Heart left ventricle (tissue), 16 donors: ENCODE data around the gene ATP6V0A4. TPM values are rescaled to one million over a fixed set of nuclear protein-coding genes. Genes with fewer than 3 reads are reported as not detected.

Source experiments
- ATAC-seq, 4 donors: fragments of 200-7000 bp; cut with Tn5 transposase; one replicate each; pipeline ENCODE4 v1.9.1; 2020 to 2022; ENCODE audit warnings: moderate library complexity in 4 of 4, mild to moderate bottlenecking in 3 of 4, moderate number of reproducible peaks in 1 of 4
- DNase-seq, 5 donors: peaks; one replicate each; pipeline ENCODE4 v3.0.0-alpha.2; 2020
- H3K27ac ChIP-seq, 12 donors: fragments of 200-600 bp; sonication (generic) in 4 of 12; one replicate each; pipeline versions ENCODE4 v1.5.0 to v1.8.0; 2016 to 2022; ENCODE audit warnings: mild to moderate bottlenecking in 2 of 12
- H3K27me3 ChIP-seq, 9 donors: fragments of 200-600 bp; sonication (generic) in 2 of 9; one replicate each; pipeline versions ENCODE4 v1.5.1 to v1.8.0; 2016 to 2022; ENCODE audit warnings: mild to moderate bottlenecking in 3 of 9
- H3K36me3 ChIP-seq, 9 donors: fragments of 200-600 bp; sonication (generic) in 2 of 9; one replicate each; pipeline versions ENCODE4 v1.5.0 to v1.8.0; 2018 to 2022; ENCODE audit warnings: mild to moderate bottlenecking in 2 of 9
- H3K4me1 ChIP-seq, 12 donors: fragments of 200-600 bp; sonication (generic) in 4 of 12; one replicate each; pipeline versions ENCODE4 v1.5.0 to v1.8.0; 2016 to 2022; ENCODE audit warnings: mild to moderate bottlenecking in 3 of 12
- H3K4me3 ChIP-seq, 12 donors: fragments of 200-600 bp; sonication (generic) in 4 of 12; one replicate each; pipeline versions ENCODE4 v1.5.0 to v1.8.0; 2017 to 2022; ENCODE audit warnings: mild to moderate bottlenecking in 9 of 12, moderate library complexity in 4 of 12
- H3K9me3 ChIP-seq, 12 donors: fragments of 200-600 bp; sonication (generic) in 4 of 12; one replicate each; pipeline versions ENCODE4 v1.5.0 to v1.8.0; 2016 to 2022; ENCODE audit warnings: mild to moderate bottlenecking in 1 of 12
- CTCF ChIP-seq, 12 donors: fragments of 200-600 bp; sonication (generic) in 4 of 12; IDR thresholded peaks; one replicate each; pipeline versions ENCODE4 v1.5.0 to v1.8.0; 2018 to 2022; ENCODE audit warnings: antibody characterized with exemption in 12 of 12, mild to moderate bottlenecking in 5 of 12
- POLR2A ChIP-seq, 2 donors: fragments of 450-650 bp; IDR thresholded peaks; one replicate each; pipeline ENCODE4 v1.6.1; 2017; ENCODE audit warnings: antibody characterized with exemption in 2 of 2, mild to moderate bottlenecking in 2 of 2, moderate library complexity in 2 of 2
- WGBS, 4 donors: extraction: QIAGEN DNeasy Blood & Tissue Kit in 2 of 4; methylation state at CpG; one replicate each; pipeline versions ENCODE4 v1.1.5 to v1.1.7; 2013 to 2018; 5-methylcytosine and 5-hydroxymethylcytosine counted together
- intact Hi-C, 10 donors: fragments of 100-400 bp; cut with DNase I; formaldehyde crosslinking; loops; one replicate each; pipeline versions ENCODE4 v1.11.1 to v1.14.2; 2022
- polyA plus RNA-seq, 2 donors: library from polyadenylated mRNA; stranded (reverse); fragments of 200-250 nt; gene quantifications; one replicate each; pipeline ENCODE4 v1.2.3, GENCODE V29; 2013
- total RNA-seq, 9 donors: library from RNA; depleted of rRNA in 2 of 9; stranded (reverse); fragments of >200 nt in 2 of 9; fragmentation: NEBNext Ultra II Directional in 3 of 9; extraction: Animal tissue kit (Norgen Biotek cat#: 25700) in 3 of 9; gene quantifications; one replicate each; pipeline versions ENCODE4 v1.1.0 to v1.2.4, GENCODE V29; 2016 to 2023
- donor health status: ischemic (EF 13 %, LVEDD 7.1; RV severe dilation, severe dysfunction).
- donor health status: healthy with polysubstance abuse.
- donor health status: DM: no; HTN: yes; CAD: no.
- donor health status: DM: no; HTN: no; CAD: no.
- donor health status: ischemic (EF 25% LVEDD 6.9; RV normal size, moderate dysfunction).
- donor health status: ischemic (EF 25% LVEDD 5.7; RV mildly dilated, moderate dysfunction).
- donor health status: healthy.
- donor health status: DM: yes; HTN: yes; CAD: no.
- donor health status: ischemic (EF 35%, LVEDD 5.7; RV mildly dilated, moderate dysfunction).
- donor health status: nonischemic (EF 11% LVEDD 7.7; RV severe dilation, severe dysfunction).
- donor health status: DM: yes; HTN: yes; CAD: no.
- donor health status: PGD.
- donor health status: ischemic (EF 29% LVEDD 5.4; RV normal size, mild dysfunction).
- donor health status: nonischemic (EF 23%, LVEDD 6.1; RV moderate dilation, normal function).

ATP6V0A4 gene
- total and polyA plus RNA-seq, 11 donors = not detected

- peak in 1 of 4 donors; percentile 24 for ATAC-seq
- TF ChIP-seq POLR2A (IDR thresholded peaks at IDR 0.05) (no peak), CTCF (IDR thresholded peaks at IDR 0.05) (no peak)
Observed at GRCh38 chr7:138838166-138838565, 40.2 kb upstream of the ATP6V0A4 start.

GRCh38 chr7:138837627-138838026 is 39.6 kb upstream of the ATP6V0A4 start:
- Histone ChIP-seq H3K36me3 (no peaks in the 10 kb centered on the region), H3K4me3 (peak overlapping the region in 9 of 12 donors; percentile 7 to 41 (median 33)), H3K4me1 (peaks cover 0 to 11% (median 0%) of the 10 kb centered on the region in 12 donors), H3K27ac (peak overlapping the region in 2 of 12 donors; percentile 8 to 23), H3K9me3 (no peaks in the 10 kb centered on the region), H3K27me3 (no peaks in the 10 kb centered on the region)
- ATAC-seq (peak in 3 of 4 donors; percentile 41 to 78 (median 57)), DNase-seq (peak; percentile 30 to 57 (median 40))
- TF ChIP-seq CTCF (IDR thresholded peaks at IDR 0.05) (no peak), POLR2A (IDR thresholded peaks at IDR 0.05) (no peak)
- intact Hi-C loops = no loop called here
- WGBS, 4 donors = 35 to 49% (median 37%) methylated on average over 13 of the region's 13 CpGs

More at GRCh38 chr7:138838166-138838565, 40.2 kb upstream of the ATP6V0A4 start:
- 69 to 73% (median 69%) methylated on average over 9 of the region's 9 CpGs for WGBS, 4 donors
- H3K9me3 ChIP-seq = no peaks in the 10 kb centered on the region
- no peaks in the 10 kb centered on the region for H3K36me3 ChIP-seq
- DNase-seq = no peak
- peak overlapping the region in 1 of 12 donors; percentile 8 for H3K27ac ChIP-seq
- no peaks in the 10 kb centered on the region for H3K27me3 ChIP-seq
- intact Hi-C loops = no loop called here
- H3K4me1 ChIP-seq = peaks cover 0 to 11% (median 0%) of the 10 kb centered on the region in 12 donors
- peak overlapping the region in 9 of 12 donors; percentile 7 to 41 (median 33) for H3K4me3 ChIP-seq

GRCh38 chr7:138835087-138835486 is 37.1 kb upstream of the ATP6V0A4 start:
- TF ChIP-seq CTCF (IDR thresholded peaks at IDR 0.05) (no peak), POLR2A (IDR thresholded peaks at IDR 0.05) (no peak)
- ATAC-seq = no peak
- Histone ChIP-seq H3K27me3 (no peaks in the 10 kb centered on the region), H3K27ac (no peak overlapping the region), H3K4me3 (no peak overlapping the region), H3K9me3 (no peaks in the 10 kb centered on the region), H3K36me3 (no peaks in the 10 kb centered on the region), H3K4me1 (peaks cover 0 to 11% (median 0%) of the 10 kb centered on the region in 12 donors)
- 92 to 96% (median 94%) methylated on average over 11 of the region's 11 CpGs for WGBS, 4 donors
- intact Hi-C loops = no loop called here
- DNase-seq = no peak

GRCh38 chr7:138834583-138834982 is 36.6 kb upstream of the ATP6V0A4 start:
- H3K27me3 ChIP-seq = no peaks in the 10 kb centered on the region
- intact Hi-C loops = no loop called here
- TF ChIP-seq CTCF (IDR thresholded peaks at IDR 0.05) = no peak
- no peak for TF ChIP-seq POLR2A (IDR thresholded peaks at IDR 0.05)
- peaks cover 0 to 11% (median 0%) of the 10 kb centered on the region in 12 donors for H3K4me1 ChIP-seq
- H3K4me3 ChIP-seq = no peak overlapping the region
- H3K27ac ChIP-seq = no peak overlapping the region
- H3K36me3 ChIP-seq = no peaks in the 10 kb centered on the region
- ATAC-seq (no peak), DNase-seq (no peak)
- WGBS, 4 donors = 94 to 99% (median 96%) methylated on average over 9 of the region's 9 CpGs
- H3K9me3 ChIP-seq = no peaks in the 10 kb centered on the region
